Nephron (organoid): ENCODE data around the gene MARS1.

Source experiments
- H3K27ac Mint-ChIP-seq, 3 experiments: 2 replicates each; pipeline ENCODE4 v1.8.0; 2020; ENCODE audit warnings: mixed read lengths in 3 of 3, mild to moderate bottlenecking in 2 of 3, moderate library complexity in 1 of 3
- H3K27me3 Mint-ChIP-seq: 2 replicates; pipeline ENCODE4 v1.8.0; 2021; ENCODE audit warnings: low read depth, mild to moderate bottlenecking, moderate library complexity, mixed read lengths
- H3K36me3 Mint-ChIP-seq: 2 replicates; pipeline ENCODE4 v1.8.0; 2020; ENCODE audit warnings: low read depth, mixed read lengths
- H3K4me1 Mint-ChIP-seq: 2 replicates; pipeline ENCODE4 v1.8.0; 2020; ENCODE audit warnings: mixed read lengths
- H3K4me3 Mint-ChIP-seq, 3 experiments: 2 replicates each; pipeline ENCODE4 v1.8.0; 2020; ENCODE audit warnings: mild to moderate bottlenecking in 3 of 3, mixed read lengths in 3 of 3, moderate library complexity in 2 of 3
- H3K9me3 Mint-ChIP-seq: 2 replicates; pipeline ENCODE4 v1.8.0; 2020; ENCODE audit warnings: mixed read lengths
- TF ChIP-seq, protein P1 (sequence below), 3 experiments: fragments of 200-600 bp; sonication (generic); IDR thresholded peaks; one replicate each; pipeline ENCODE4 v1.5.0; 2021; ENCODE audit warnings: antibody characterized with exemption in 3 of 3; ENCODE audit not compliant: unreplicated experiment in 3 of 3

The MARS1 gene

DNA sequence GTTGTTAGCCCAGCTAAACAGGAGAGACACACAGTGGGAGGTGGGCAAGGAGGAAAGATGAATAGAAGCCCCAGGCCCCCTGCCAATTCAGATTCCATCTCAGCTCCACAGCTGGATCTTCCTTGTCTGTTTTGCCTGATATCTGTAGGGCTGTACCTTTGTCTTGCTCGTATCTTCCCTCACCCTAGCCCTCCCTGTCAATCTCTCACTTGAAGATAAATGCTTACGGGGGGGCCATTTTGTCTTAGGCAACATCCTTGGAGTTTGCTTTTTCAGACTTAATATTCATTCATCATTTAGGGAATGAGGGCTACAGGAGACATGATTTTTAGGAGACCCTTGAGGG, 64.4 kb downstream of the MARS1 start:
- Mint-ChIP-seq H3K4me3 (peak overlapping the region in 1 of 3 experiments; percentile 12), H3K27ac (no peak overlapping the region), H3K9me3 (no peaks in the 10 kb centered on the region), H3K4me1 (peaks cover 13% of the 10 kb centered on the region), H3K27me3 (peaks cover 71% of the 10 kb centered on the region), H3K36me3 (no peaks in the 10 kb centered on the region)
- TF ChIP-seq, protein P1, sequence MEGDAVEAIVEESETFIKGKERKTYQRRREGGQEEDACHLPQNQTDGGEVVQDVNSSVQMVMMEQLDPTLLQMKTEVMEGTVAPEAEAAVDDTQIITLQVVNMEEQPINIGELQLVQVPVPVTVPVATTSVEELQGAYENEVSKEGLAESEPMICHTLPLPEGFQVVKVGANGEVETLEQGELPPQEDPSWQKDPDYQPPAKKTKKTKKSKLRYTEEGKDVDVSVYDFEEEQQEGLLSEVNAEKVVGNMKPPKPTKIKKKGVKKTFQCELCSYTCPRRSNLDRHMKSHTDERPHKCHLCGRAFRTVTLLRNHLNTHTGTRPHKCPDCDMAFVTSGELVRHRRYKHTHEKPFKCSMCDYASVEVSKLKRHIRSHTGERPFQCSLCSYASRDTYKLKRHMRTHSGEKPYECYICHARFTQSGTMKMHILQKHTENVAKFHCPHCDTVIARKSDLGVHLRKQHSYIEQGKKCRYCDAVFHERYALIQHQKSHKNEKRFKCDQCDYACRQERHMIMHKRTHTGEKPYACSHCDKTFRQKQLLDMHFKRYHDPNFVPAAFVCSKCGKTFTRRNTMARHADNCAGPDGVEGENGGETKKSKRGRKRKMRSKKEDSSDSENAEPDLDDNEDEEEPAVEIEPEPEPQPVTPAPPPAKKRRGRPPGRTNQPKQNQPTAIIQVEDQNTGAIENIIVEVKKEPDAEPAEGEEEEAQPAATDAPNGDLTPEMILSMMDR (IDR thresholded peaks at IDR 0.05; ENCODE audit: unreplicated experiment in 3 of 3) = no peak

DNA sequence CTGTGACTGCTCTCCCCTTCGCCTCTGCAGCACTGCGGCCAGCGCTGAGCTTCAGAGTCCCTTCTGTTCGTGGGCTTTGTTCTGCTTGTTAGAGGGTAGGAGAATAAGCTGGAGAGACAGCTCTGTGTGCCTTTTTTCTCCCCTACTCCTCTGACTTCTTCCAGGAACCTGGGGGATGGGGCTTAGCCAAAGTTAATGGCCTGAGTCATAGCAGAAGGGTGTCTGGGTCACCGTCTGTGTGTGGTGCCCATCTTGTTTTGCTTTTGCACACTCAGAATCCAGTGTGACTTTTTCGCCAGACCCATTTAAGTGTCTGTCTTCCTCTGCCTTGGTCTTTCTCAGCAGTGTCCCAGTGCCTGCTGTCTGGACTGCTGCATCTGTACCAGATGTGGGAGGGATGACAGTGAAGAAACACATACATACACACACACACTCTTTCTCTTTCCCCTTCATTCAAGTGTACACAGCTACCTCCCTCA, 65.0 kb downstream of the MARS1 start:
- Mint-ChIP-seq H3K27ac (no peak overlapping the region), H3K4me1 (peaks cover 12% of the 10 kb centered on the region)

DNA sequence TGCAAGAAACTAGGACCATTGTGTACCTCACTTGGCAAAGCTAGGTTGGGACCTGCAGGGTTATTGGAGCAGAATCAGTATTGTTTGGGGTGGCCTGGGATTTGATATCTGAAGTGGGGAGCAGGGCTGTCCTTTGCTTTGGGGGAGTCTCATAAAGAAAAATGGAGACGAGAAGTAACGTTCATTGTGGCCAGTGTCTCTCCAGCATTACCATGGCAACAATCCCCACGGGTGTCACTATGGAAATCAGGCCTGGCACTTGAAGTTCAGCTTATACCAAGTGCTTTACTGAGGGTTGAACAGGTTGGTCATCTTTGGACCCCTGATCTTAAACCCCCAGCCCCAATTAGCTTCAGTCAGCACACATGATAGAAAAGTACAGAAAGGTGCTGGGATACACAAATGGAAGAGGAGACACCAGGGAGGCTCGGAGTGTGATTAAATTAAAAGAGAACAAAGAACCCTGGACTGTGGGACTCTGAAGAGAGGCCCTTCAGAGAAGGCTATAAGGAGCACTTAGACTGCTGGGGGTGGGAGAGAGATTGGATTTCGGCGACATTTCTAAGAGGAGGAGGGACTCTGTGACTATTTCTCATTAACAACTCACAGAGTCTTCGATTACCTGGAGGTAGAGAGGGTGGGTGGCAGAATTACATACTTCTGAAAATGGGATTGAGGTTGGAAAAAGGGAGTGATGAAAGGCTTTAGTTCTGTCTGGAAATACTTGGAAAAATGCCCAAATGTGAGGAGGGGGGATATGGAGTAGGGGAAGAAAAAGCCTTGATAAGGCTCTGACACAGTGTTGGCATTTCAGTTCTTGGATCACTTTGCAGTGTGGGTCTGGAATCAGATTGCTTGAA, 65.7 kb downstream of the MARS1 start:
- Mint-ChIP-seq H3K27me3 (peaks cover 61% of the 10 kb centered on the region), H3K4me1 (peaks cover 12% of the 10 kb centered on the region), H3K9me3 (no peaks in the 10 kb centered on the region), H3K36me3 (no peaks in the 10 kb centered on the region), H3K4me3 (no peak overlapping the region), H3K27ac (no peak overlapping the region)
- TF ChIP-seq, protein P1 (IDR thresholded peaks at IDR 0.05; ENCODE audit: unreplicated experiment in 3 of 3) = no peak

More for the DNA sequence above, 65.0 kb downstream of the MARS1 start:
- TF ChIP-seq, protein P1 (IDR thresholded peaks at IDR 0.05; ENCODE audit: unreplicated experiment in 3 of 3) = no peak
- Mint-ChIP-seq H3K27me3 (peaks cover 66% of the 10 kb centered on the region), H3K4me3 (peak overlapping the region in 1 of 3 experiments; percentile 12), H3K9me3 (no peaks in the 10 kb centered on the region), H3K36me3 (no peaks in the 10 kb centered on the region)

DNA sequence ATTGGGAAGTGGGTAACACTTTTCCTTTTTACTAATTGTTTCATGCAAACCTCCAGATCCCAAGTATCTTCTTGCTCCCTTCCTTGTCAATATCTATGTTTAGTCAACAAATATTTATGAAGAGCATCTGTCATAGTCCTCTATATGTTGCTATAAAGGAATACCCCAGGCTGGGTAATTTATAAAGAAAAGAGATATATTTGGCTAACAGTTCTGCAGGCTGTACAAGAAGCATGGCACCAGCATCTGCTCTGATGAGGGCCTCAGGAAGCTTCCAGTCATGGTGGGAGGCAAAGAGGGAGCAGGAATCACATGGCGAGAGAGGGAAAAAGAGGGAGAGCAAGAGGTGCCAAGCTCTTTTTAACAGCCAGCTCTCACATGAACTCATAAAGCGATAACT, 66.6 kb downstream of the MARS1 start:
- H3K9me3 Mint-ChIP-seq = no peaks in the 10 kb centered on the region
- no peaks in the 10 kb centered on the region for H3K36me3 Mint-ChIP-seq

DNA sequence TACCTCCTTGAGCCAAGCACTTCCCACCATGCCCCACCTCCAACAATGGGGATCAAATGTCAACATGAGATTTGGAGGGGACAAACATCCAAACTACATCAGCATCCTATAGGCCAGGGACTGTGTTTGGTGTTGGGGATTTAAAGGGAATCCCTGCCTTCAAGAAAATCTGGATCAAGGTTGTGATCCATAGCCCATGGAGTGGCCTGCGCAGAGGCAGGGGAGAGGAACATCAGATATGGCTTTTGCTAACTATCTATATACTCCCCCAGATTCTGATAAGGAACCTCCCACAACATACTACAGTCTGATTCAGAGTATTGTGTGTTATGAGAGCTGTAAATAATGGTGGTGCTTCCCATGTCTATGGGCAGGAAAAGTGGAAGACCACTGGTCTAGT, 67.0 kb downstream of the MARS1 start:
- no peak overlapping the region for H3K4me3 Mint-ChIP-seq

More for the DNA sequence above, 66.6 kb downstream of the MARS1 start:
- peaks cover 52% of the 10 kb centered on the region for H3K27me3 Mint-ChIP-seq
- H3K27ac Mint-ChIP-seq = no peak overlapping the region
- peaks cover 12% of the 10 kb centered on the region for H3K4me1 Mint-ChIP-seq
- TF ChIP-seq, protein P1 (IDR thresholded peaks at IDR 0.05; ENCODE audit: unreplicated experiment in 3 of 3) = no peak
- H3K4me3 Mint-ChIP-seq = no peak overlapping the region

More for the DNA sequence above, 67.0 kb downstream of the MARS1 start:
- Mint-ChIP-seq H3K27ac (no peak overlapping the region), H3K9me3 (no peaks in the 10 kb centered on the region), H3K4me1 (peaks cover 12% of the 10 kb centered on the region), H3K27me3 (peaks cover 47% of the 10 kb centered on the region), H3K36me3 (no peaks in the 10 kb centered on the region)
- TF ChIP-seq, protein P1 (IDR thresholded peaks at IDR 0.05; ENCODE audit: unreplicated experiment in 3 of 3) = no peak
